HG03025 (cell line): Measurements from ENCODE around the gene PACS2.
"Not testable (repeated sequence)": the region's sequence is repeated elsewhere in the genome, so short reads cannot be mapped to it uniquely, and the experiment has no call there.

Experiments
- ATAC-seq: cut with Tn5 transposase; IDR thresholded peaks from one replicate; pipeline ENCODE4 v1.9.1; 2021; ENCODE audit warnings: mild to moderate bottlenecking, moderate library complexity; ENCODE audit not compliant: unreplicated experiment, low FRiP score

PACS2 gene

GRCh38 chr14:105313381-105314286 lies 914 bp upstream of the PACS2 start:
- peak; percentile 7 for ATAC-seq

- ATAC-seq, result peak; percentile 17
These were observed 718 bp downstream of the PACS2 start for GRCh38 chr14:105315211-105315721.

GRCh38 chr14:105315941-105316576 lies 1.5 kb downstream of the PACS2 start:
- no peak for ATAC-seq

- ATAC-seq, result no peak
These were observed 2.0 kb downstream of the PACS2 start for GRCh38 chr14:105316577-105316941.

GRCh38 chr14:105316968-105317510 lies 2.5 kb downstream of the PACS2 start:
- no peak for ATAC-seq

- no peak for ATAC-seq
These were observed 3.0 kb downstream of the PACS2 start for GRCh38 chr14:105317546-105317945.

- no peak for ATAC-seq
These were observed 8.4 kb downstream of the PACS2 start for GRCh38 chr14:105322791-105323556.

- ATAC-seq, result no peak
These were observed 9.1 kb downstream of the PACS2 start for GRCh38 chr14:105323663-105324062.

GRCh38 chr14:105324080-105324778 lies 9.7 kb downstream of the PACS2 start:
- no peak for ATAC-seq

- no peak for ATAC-seq
These were observed 10.3 kb downstream of the PACS2 start for GRCh38 chr14:105324871-105325270.

- no peak for ATAC-seq
These were observed 10.8 kb downstream of the PACS2 start for GRCh38 chr14:105325303-105325702.

- ATAC-seq, result no peak
These were observed 11.4 kb downstream of the PACS2 start for GRCh38 chr14:105325716-105326567.

GRCh38 chr14:105326568-105326867 lies 12.0 kb downstream of the PACS2 start:
- ATAC-seq, result no peak

GRCh38 chr14:105326891-105327694 lies 12.5 kb downstream of the PACS2 start:
- no peak for ATAC-seq

GRCh38 chr14:105327695-105328045 lies 13.1 kb downstream of the PACS2 start:
- ATAC-seq, result not testable (repeated sequence)

GRCh38 chr14:105328070-105328677 lies 13.6 kb downstream of the PACS2 start:
- ATAC-seq, result no peak

GRCh38 chr14:105328678-105329390 lies 14.3 kb downstream of the PACS2 start:
- ATAC-seq, result no peak
